COLO668 (cell line): ENCODE data around the gene LONRF2.

Experiments
- DNase-seq: peaks from one replicate; lab custom pipeline; 2025; ENCODE audit not compliant: unreplicated experiment; lab: John Stamatoyannopoulos, UW

Gene LONRF2

GRCh38 chr2:100237770-100238169, 84.5 kb downstream of the LONRF2 start:
- DNase-seq = no peak

- DNase-seq = no peak
Measured at GRCh38 chr2:100237163-100237562, 85.1 kb downstream of the LONRF2 start.

- DNase-seq = no peak
Measured at GRCh38 chr2:100236166-100236565, 86.1 kb downstream of the LONRF2 start.

GRCh38 chr2:100235581-100235980, 86.7 kb downstream of the LONRF2 start:
- DNase-seq = no peak

- DNase-seq = no peak
Measured at GRCh38 chr2:100235098-100235497, 87.2 kb downstream of the LONRF2 start.

GRCh38 chr2:100234141-100234540, 88.2 kb downstream of the LONRF2 start:
- no peak for DNase-seq

GRCh38 chr2:100233061-100233460, 89.2 kb downstream of the LONRF2 start:
- no peak for DNase-seq

- DNase-seq = no peak
Measured at GRCh38 chr2:100230754-100231153, 91.5 kb downstream of the LONRF2 start.

GRCh38 chr2:100228967-100229366, 93.3 kb downstream of the LONRF2 start:
- DNase-seq = no peak

GRCh38 chr2:100228415-100228814, 93.9 kb downstream of the LONRF2 start:
- no peak for DNase-seq

GRCh38 chr2:100224988-100225710, 97.2 kb downstream of the LONRF2 start:
- DNase-seq = no peak

GRCh38 chr2:100223502-100223901, 98.8 kb downstream of the LONRF2 start:
- no peak for DNase-seq
